ENCODE data around the gene SRPX2.
A peak's percentile ranks its signal among the peaks of the same experiment; 100 is the strongest.

SRPX2 gene, protein sequence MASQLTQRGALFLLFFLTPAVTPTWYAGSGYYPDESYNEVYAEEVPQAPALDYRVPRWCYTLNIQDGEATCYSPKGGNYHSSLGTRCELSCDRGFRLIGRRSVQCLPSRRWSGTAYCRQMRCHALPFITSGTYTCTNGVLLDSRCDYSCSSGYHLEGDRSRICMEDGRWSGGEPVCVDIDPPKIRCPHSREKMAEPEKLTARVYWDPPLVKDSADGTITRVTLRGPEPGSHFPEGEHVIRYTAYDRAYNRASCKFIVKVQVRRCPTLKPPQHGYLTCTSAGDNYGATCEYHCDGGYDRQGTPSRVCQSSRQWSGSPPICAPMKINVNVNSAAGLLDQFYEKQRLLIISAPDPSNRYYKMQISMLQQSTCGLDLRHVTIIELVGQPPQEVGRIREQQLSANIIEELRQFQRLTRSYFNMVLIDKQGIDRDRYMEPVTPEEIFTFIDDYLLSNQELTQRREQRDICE

GRCh38 chrX:100643956-100644860 is at the start of gene SRPX2:
SRPX2 (plus strand) TSS chrX:100644199; CDS start chrX:100646323, 2,124 bp downstream.
- in situ Hi-C loops (cut with MboI; ENCODE audit: low sequenced_read_pairs) = no loop called here
- Histone ChIP-seq H3K4me1 (peaks cover 10% of the 10 kb centered on the region), H3K9me3 (no peaks in the 10 kb centered on the region), H3K36me3 (replicated peaks) (no peaks in the 10 kb centered on the region), H3K27me3 (ENCODE audit: low read depth) (no peaks in the 10 kb centered on the region), H3K4me3 (no peak within 1 kb of the TSS)
- peak; percentile 34 to 56 for DNase-seq (ENCODE audit: low spot score in 2 of 2)

DNA sequence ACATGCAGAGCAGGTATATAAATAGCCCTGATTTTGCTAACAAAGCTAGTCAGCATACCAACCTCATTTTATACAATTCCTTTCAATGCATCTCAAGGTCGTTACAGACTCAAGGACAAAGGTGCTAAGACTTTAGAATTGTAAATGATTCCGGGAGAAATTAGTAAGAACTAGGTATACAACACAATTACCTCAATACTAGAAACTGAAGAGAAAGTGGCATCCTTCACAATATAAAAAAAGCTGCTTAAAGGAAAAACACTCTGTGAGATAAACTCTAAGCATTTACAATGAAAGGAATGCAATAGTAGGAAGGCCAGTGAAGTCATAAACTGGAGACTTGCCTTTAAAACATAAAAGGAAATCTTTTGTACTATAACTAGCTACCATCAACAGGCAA is 47.4 kb upstream of the SRPX2 start:
- DNase-seq (ENCODE audit: low spot score in 2 of 2) = peak in 1 of 2 experiments; percentile 98
- in situ Hi-C loops (cut with MboI; ENCODE audit: low sequenced_read_pairs) = no loop called here
- no peak overlapping the region for H3K4me3 ChIP-seq
- no peaks in the 10 kb centered on the region for H3K27me3 ChIP-seq (ENCODE audit: low read depth)
- H3K36me3 ChIP-seq (replicated peaks) = no peaks in the 10 kb centered on the region
- H3K4me1 ChIP-seq = peaks cover 73% of the 10 kb centered on the region
- no peaks in the 10 kb centered on the region for H3K9me3 ChIP-seq

- Histone ChIP-seq H3K27me3 (ENCODE audit: low read depth) (no peaks in the 10 kb centered on the region), H3K36me3 (replicated peaks) (no peaks in the 10 kb centered on the region), H3K4me1 (peaks cover 56% of the 10 kb centered on the region), H3K9me3 (no peaks in the 10 kb centered on the region), H3K4me3 (no peak overlapping the region)
- in situ Hi-C loops (cut with MboI; ENCODE audit: low sequenced_read_pairs) = no loop called here
- no peak for DNase-seq (ENCODE audit: low spot score in 2 of 2)
Observed at GRCh38 chrX:100599456-100599855, 44.5 kb upstream of the SRPX2 start.

DNA sequence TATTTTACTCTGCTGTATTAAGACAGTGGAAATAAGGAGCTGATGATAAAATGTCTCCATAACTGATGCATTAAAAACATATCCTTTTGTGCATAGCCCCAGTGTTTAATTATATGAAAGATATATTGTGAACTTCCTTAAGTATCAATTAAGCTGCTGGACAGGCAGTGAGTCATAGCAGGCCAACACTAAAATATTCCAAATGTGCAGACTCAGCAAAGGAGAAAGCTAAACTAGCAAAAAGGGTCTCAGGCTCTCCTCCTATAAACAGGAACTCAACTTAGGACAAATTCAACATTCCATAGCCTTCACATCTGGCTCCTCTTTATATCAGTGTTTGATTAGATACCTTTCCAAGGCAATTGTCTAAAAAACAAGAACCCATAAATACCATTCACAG is 43.7 kb upstream of the SRPX2 start:
- Histone ChIP-seq H3K36me3 (replicated peaks) (no peaks in the 10 kb centered on the region), H3K9me3 (no peaks in the 10 kb centered on the region), H3K4me3 (no peak overlapping the region), H3K27me3 (ENCODE audit: low read depth) (no peaks in the 10 kb centered on the region), H3K4me1 (peaks cover 47% of the 10 kb centered on the region)
- DNase-seq (ENCODE audit: low spot score in 2 of 2) = no peak
- in situ Hi-C loops (cut with MboI; ENCODE audit: low sequenced_read_pairs) = no loop called here

DNA sequence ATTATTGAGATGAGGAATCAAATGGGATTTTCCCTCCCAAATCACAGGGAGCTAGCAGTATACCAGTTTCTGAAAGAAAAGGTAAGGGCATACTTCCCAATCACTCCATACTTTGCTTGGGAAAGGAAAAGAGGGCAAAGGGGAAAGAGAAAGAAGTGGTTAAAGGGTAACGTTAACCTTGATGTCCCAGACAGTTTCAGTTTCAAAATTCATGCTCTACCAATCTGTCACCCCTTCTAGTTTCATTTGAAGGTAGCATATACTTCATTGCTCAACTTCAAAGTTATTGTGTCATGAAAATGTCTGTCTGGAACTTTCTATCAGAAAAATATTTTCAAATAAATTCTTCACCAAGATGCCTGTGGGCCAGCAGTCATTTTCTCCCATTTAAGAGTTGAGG is 43.2 kb upstream of the SRPX2 start:
- no peak overlapping the region for H3K4me3 ChIP-seq
- no peaks in the 10 kb centered on the region for H3K9me3 ChIP-seq
- H3K36me3 ChIP-seq (replicated peaks) = no peaks in the 10 kb centered on the region
- in situ Hi-C loops (cut with MboI; ENCODE audit: low sequenced_read_pairs) = no loop called here
- DNase-seq (ENCODE audit: low spot score in 2 of 2) = no peak
- no peaks in the 10 kb centered on the region for H3K27me3 ChIP-seq (ENCODE audit: low read depth)
- peaks cover 43% of the 10 kb centered on the region for H3K4me1 ChIP-seq

DNA sequence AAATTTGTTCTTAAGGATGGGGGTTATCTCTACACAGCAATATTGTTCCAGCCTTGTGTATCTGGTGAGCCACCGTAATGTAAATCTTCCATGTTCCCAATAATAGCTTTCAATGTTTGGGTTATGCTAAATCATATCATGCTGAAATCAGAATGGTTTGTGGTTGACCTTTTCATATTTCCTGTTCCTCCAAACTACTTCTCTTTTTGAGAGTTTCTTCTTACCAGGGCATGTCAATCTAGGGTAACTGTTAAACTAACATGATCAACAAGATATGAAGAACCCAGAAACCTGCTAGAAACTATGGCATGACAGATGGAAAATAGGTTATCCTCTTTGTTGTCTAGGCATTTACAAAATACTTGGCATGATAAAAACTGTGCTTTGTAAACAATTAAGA is 37.2 kb upstream of the SRPX2 start:
- peaks cover 21% of the 10 kb centered on the region for H3K4me1 ChIP-seq
- in situ Hi-C loops (cut with MboI; ENCODE audit: low sequenced_read_pairs) = no loop called here
- no peaks in the 10 kb centered on the region for H3K27me3 ChIP-seq (ENCODE audit: low read depth)

DNA sequence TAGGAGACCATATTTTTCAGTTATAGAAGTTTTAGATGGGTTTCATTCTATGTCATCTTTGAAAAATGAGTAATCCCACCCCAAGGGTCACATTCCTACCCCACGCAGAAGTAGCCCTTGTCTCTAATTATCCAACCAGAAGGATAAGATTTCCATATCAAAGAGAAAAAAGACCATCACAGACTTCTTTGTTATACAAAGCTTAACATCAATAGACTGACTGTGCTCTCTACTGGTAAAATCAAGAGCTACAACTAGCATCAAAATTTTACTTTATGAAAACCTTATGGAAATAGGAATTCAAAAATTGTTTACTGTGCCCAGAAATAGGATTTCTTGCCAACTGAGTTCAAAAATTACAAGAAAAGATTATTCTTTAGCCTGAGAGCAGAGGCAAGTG is 34.4 kb upstream of the SRPX2 start:
- Histone ChIP-seq H3K36me3 (replicated peaks) (no peaks in the 10 kb centered on the region), H3K4me3 (no peak overlapping the region), H3K4me1 (peaks cover 26% of the 10 kb centered on the region), H3K9me3 (no peaks in the 10 kb centered on the region), H3K27me3 (ENCODE audit: low read depth) (no peaks in the 10 kb centered on the region)
- in situ Hi-C loops (cut with MboI; ENCODE audit: low sequenced_read_pairs) = no loop called here
- peak; percentile 21 to 94 for DNase-seq (ENCODE audit: low spot score in 2 of 2)

More for the DNA sequence above, 37.2 kb upstream of the SRPX2 start:
- DNase-seq (ENCODE audit: low spot score in 2 of 2) = no peak
- Histone ChIP-seq H3K36me3 (replicated peaks) (no peaks in the 10 kb centered on the region), H3K4me3 (no peak overlapping the region), H3K9me3 (no peaks in the 10 kb centered on the region)

- Histone ChIP-seq H3K36me3 (replicated peaks) (no peaks in the 10 kb centered on the region), H3K27me3 (ENCODE audit: low read depth) (no peaks in the 10 kb centered on the region), H3K4me1 (peaks cover 30% of the 10 kb centered on the region), H3K9me3 (no peaks in the 10 kb centered on the region), H3K4me3 (no peak overlapping the region)
- in situ Hi-C loops (cut with MboI; ENCODE audit: low sequenced_read_pairs) = loop anchor here (5.0 kb wide), 1 partner anchor 95 kb away; no protein-coding TSS in a partner anchor
- no peak for DNase-seq (ENCODE audit: low spot score in 2 of 2)
Observed at GRCh38 chrX:100611951-100612350, 32.0 kb upstream of the SRPX2 start.

DNA sequence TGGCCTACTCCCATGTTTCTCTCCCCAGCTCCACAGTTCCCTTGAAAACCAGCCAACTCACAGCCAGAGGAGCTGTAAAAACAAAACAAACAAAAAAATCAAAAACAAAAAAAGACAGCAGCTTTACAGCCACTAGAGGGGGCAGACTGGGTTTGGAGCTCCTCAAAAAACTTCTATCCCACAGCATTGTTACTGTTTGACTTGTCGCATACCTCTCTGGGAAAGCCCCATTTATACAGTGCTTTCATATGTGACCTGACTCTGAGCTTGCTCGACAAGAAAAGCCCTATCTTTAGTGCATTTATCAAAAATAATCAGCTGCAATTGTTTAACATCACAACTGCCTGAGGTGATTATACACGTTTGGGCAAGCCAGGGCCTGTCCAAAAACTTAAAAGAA is 29.0 kb upstream of the SRPX2 start:
- H3K4me3 ChIP-seq = no peak overlapping the region
- peak; percentile 70 to 82 for DNase-seq (ENCODE audit: low spot score in 2 of 2)
- in situ Hi-C loops (cut with MboI; ENCODE audit: low sequenced_read_pairs) = no loop called here
- peaks cover 16% of the 10 kb centered on the region for H3K4me1 ChIP-seq
- no peaks in the 10 kb centered on the region for H3K36me3 ChIP-seq (replicated peaks)
- H3K9me3 ChIP-seq = no peaks in the 10 kb centered on the region
- no peaks in the 10 kb centered on the region for H3K27me3 ChIP-seq (ENCODE audit: low read depth)

GRCh38 chrX:100623001-100623400 is 21.0 kb upstream of the SRPX2 start:
- H3K4me1 ChIP-seq = no peaks in the 10 kb centered on the region
- in situ Hi-C loops (cut with MboI; ENCODE audit: low sequenced_read_pairs) = no loop called here
- no peaks in the 10 kb centered on the region for H3K36me3 ChIP-seq (replicated peaks)
- DNase-seq (ENCODE audit: low spot score in 2 of 2) = no peak
- no peak overlapping the region for H3K4me3 ChIP-seq
- no peaks in the 10 kb centered on the region for H3K9me3 ChIP-seq
- no peaks in the 10 kb centered on the region for H3K27me3 ChIP-seq (ENCODE audit: low read depth)

DNA sequence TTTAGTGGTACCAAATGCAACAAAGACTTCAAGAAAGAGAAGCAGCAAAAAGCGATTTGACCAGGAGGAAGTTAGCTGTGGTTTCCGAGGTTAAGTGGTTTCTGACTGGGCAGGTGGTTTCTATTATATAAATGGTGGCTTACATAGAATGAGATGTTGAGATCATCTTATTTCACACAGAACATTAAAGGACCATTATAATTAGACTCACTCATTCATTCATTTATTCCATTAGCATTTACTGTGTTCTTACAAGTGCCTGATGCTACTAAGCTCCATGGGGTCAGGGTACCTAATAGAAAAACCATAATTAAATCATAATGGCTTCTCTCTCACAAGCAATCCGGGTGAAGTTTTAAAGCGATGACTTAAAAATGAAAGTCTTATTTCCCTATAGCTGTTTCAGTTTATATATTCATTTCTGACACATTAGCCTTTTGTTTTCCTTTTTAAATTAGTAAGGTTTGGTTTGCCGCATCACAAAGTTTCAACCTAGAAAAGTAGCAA is 18.0 kb upstream of the SRPX2 start:
- H3K36me3 ChIP-seq (replicated peaks) = no peaks in the 10 kb centered on the region
- no peak for DNase-seq (ENCODE audit: low spot score in 2 of 2)
- H3K27me3 ChIP-seq (ENCODE audit: low read depth) = no peaks in the 10 kb centered on the region
- no peaks in the 10 kb centered on the region for H3K4me1 ChIP-seq
- in situ Hi-C loops (cut with MboI; ENCODE audit: low sequenced_read_pairs) = no loop called here
- no peak overlapping the region for H3K4me3 ChIP-seq
- no peaks in the 10 kb centered on the region for H3K9me3 ChIP-seq

- Histone ChIP-seq H3K4me3 (no peak overlapping the region), H3K36me3 (replicated peaks) (no peaks in the 10 kb centered on the region), H3K9me3 (no peaks in the 10 kb centered on the region), H3K27me3 (ENCODE audit: low read depth) (no peaks in the 10 kb centered on the region), H3K4me1 (peaks cover 5% of the 10 kb centered on the region; the same call in 1 of the 2 replicates)
- in situ Hi-C loops (cut with MboI; ENCODE audit: low sequenced_read_pairs) = no loop called here
- DNase-seq (ENCODE audit: low spot score in 2 of 2) = no peak
Observed at GRCh38 chrX:100635040-100635439, 9.0 kb upstream of the SRPX2 start.

- Histone ChIP-seq H3K4me1 (peaks cover 5% of the 10 kb centered on the region; the same call in 1 of the 2 replicates), H3K9me3 (no peaks in the 10 kb centered on the region), H3K36me3 (replicated peaks) (no peaks in the 10 kb centered on the region), H3K27me3 (ENCODE audit: low read depth) (no peaks in the 10 kb centered on the region), H3K4me3 (no peak overlapping the region)
- in situ Hi-C loops (cut with MboI; ENCODE audit: low sequenced_read_pairs) = no loop called here
- DNase-seq (ENCODE audit: low spot score in 2 of 2) = no peak
Observed at GRCh38 chrX:100635989-100636320, 8.0 kb upstream of the SRPX2 start.
